Cerebellar nuclear complex (tissue), 1 donor: ENCODE data around the gene IRX4.

Source experiments
- DNase-seq, 2 experiments: peaks; one replicate each; lab custom pipeline; 2025; lab: John Stamatoyannopoulos, UW

IRX4 gene

GRCh38 chr5:1836891-1837880 is 45.5 kb downstream of the IRX4 start:
- DNase-seq = no peak

DNA sequence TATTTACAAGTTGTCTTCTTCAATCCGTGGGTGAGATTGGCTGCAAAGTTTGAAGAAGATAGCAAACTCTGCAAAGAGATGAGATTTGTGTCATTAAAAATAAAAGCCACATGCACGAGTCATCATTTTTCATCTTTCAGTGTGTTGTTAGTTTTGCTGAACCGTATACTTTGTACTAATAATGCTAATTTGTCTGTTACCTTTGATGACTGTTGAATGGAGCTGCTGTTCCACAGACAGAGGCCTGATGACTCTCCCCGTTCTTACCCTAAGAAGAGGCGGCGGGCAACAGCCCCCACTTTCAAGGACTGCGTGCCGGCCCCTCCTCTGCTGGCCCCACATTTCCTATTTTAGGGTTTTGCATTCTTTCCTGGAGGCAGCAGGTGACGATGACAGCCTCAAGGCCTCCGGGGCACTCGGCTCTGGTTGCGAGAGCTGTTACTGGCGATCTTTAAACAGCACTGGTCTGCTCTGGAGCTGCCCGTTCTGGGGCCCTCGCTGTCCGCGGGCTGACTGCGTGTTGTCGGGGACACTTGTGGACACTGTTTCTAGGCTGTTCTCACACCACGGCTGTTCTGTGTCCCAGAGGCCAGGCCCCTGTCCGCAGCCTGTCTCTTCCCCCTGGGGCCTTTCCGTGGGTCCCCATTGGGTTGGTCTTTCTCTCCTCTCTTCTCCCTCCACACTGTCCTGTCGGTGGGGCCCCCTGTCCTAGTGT is 46.4 kb downstream of the IRX4 start:
- DNase-seq = no peak

GRCh38 chr5:1835431-1835830 is 47.3 kb downstream of the IRX4 start:
- DNase-seq = no peak

GRCh38 chr5:1834721-1835429 is 47.9 kb downstream of the IRX4 start:
- DNase-seq = no peak

GRCh38 chr5:1834022-1834551 is 48.6 kb downstream of the IRX4 start:
- no peak for DNase-seq

GRCh38 chr5:1833264-1834021 is 49.3 kb downstream of the IRX4 start:
- no peak for DNase-seq

GRCh38 chr5:1832511-1833250 is 50.0 kb downstream of the IRX4 start:
- no peak for DNase-seq

DNA sequence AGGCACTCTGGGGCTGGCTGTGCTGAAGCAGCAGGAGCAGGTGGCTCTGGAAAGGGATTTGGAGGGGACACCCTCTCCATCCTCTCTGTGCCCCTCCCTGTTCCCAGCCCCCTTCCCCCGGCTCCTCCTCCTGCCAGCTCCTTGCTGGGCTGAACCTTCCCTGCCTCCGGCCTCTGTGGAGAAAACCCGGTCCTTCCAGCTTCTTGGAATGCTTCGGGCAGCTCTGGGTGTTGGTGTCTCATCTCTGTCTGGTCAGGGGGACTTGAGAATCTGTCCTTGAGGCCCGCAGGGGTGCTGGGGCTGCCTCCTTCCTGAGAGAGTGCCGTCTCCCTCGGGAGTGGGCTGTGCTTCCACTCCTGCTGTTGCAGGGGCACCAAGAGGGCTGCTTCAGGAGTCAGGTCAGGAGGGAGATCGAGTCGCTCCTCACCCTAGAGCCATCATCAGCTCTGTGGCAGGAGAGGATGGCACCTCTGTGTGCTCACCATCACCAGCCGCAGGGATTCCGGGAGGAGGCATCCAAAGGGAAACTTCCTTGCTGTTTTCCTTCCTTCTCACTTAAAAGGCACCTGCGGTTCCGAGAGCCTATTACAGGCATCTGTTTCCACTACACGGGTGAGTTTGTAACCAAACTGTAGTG is 50.9 kb downstream of the IRX4 start:
- no peak for DNase-seq

DNA sequence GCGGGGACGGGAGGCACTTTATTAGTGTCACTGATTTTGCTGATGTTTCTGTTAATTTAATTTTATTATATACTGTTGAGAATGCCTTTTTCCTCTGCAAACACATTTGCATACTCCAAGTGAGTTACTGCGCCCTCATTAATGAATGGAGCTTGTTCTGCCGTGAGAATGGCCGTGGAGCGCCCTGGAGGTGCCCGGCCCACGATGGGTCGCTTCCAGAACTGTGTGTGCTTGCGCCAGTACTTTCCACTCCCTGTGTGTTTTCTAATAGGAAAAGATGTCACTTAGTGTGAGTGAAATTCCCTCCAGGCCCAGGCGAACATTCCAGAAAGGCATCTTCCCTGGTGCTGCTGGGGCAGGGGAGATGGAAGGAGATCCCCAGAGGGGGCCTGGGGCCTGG is 51.5 kb downstream of the IRX4 start:
- no peak for DNase-seq

DNA sequence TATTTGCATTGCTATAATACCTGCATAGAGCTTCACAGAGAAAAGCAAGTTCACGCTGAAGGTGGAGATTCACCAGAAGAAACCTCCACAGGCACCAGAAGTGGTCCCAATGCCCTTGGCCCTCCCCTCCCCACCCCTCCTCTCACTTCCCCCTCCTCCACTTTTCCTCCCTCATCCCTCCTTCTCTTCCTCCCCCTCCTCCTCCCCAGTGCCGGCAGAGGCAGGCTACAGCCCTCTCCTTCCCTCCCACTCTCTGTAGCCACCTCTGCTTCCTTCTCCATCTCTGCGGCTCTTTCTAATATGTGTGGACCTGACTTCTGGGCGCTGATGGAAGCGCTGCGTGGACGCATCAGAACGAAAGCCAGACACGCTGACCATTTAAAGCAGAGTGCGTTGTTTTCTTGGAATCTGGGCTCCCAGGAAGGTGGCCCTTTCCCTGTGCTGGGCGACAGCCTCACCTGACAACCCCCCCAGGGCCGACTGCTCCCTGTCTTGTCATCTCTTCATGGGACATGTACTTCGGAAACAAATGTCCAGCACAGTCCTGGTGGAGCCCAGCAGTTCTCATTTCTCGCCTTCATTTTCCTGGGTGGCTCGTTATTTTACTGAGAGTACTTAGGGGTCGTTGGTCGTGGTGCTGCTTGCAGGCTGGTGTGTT is 52.0 kb downstream of the IRX4 start:
- no peak for DNase-seq

DNA sequence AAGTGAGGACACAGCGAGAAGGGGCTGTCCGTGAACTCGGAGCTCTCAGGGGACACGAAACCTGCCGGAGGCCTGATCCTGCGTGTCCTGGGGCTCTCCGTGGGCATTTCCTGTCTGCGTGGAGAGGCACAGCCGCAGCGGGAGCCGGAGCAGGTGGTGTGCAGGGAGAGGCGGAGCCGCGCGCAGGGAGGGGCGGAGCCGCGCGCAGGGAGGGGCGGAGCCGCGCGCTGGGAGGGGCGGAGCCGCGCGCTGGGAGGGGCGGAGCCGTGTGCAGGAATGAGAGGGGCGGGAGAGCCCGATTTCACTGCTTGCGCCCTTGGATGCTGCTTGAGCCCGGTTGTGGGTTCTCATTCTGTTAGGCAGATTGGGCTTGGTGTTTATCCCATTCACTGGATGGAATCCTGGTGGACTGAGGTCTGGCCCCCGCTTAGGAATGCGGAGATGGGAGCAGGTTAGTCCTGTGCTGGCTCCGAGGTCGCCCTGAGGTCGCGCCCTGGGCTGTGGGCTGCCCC is 54.8 kb downstream of the IRX4 start:
- no peak for DNase-seq
